GM06990 (cell line): ENCODE data around the gene IL10.
A peak's percentile ranks its signal among the peaks of the same experiment; 100 is the strongest.

Source experiments
- DNase-seq: peaks from one replicate; pipeline ENCODE4 v3.0.0-alpha.2; 2011; ENCODE audit not compliant: insufficient read length; ENCODE audit errors: extremely low read depth
- H3K27me3 ChIP-seq: replicated peaks from 2 replicates; pipeline ENCODE4 v1.6.0; 2011; ENCODE audit warnings: low read length; ENCODE audit not compliant: control insufficient read depth, insufficient read depth
- H3K36me3 ChIP-seq: 2 replicates; pipeline ENCODE4 v1.5.1; 2011; ENCODE audit warnings: low read length; ENCODE audit not compliant: control insufficient read depth, insufficient read depth
- H3K4me3 ChIP-seq: replicated peaks from 2 replicates; pipeline ENCODE4 v1.5.1; 2011; ENCODE audit warnings: low read depth, mild to moderate bottlenecking, control low read depth, low read length
- TF ChIP-seq, protein P1 (sequence below): IDR thresholded peaks from 2 replicates; pipeline ENCODE4 v1.5.1; 2011; ENCODE audit warnings: low read length, control low read depth, mild to moderate bottlenecking, inconsistent platforms; ENCODE audit not compliant: insufficient read depth, poor library complexity, severe bottlenecking

The IL10 gene

DNA sequence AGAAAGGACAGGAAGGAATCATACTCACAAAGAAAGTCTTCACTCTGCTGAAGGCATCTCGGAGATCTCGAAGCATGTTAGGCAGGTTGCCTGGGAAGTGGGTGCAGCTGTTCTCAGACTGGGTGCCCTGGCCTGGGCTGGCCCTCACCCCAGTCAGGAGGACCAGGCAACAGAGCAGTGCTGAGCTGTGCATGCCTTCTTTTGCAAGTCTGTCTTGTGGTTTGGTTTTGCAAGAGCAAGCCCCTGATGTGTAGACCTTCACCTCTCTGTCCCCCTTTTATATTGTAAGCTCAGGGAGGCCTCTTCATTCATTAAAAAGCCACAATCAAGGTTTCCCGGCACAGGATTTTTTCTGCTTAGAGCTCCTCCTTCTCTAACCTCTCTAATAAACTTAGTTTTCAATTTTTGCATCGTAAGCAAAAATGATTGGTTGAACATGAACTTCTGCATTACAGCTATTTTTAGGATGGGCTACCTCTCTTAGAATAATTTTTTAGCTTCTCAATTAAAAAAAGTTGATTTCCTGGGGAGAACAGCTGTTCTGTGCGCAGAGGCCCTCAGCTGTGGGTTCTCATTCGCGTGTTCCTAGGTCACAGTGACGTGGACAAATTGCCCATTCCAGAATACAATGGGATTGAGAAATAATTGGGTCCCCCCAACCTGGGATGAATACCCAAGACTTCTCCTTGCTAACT is at the start of gene IL10:
TSS of gene IL10 (minus strand) at position 252 of the 695 bp plus-strand sequence. CDS start at position 193, 59 bp downstream.
- no peaks in the 10 kb centered on the region for H3K36me3 ChIP-seq
- peak within 1 kb of the TSS; percentile 62 for H3K4me3 ChIP-seq
- TF ChIP-seq, protein P1, sequence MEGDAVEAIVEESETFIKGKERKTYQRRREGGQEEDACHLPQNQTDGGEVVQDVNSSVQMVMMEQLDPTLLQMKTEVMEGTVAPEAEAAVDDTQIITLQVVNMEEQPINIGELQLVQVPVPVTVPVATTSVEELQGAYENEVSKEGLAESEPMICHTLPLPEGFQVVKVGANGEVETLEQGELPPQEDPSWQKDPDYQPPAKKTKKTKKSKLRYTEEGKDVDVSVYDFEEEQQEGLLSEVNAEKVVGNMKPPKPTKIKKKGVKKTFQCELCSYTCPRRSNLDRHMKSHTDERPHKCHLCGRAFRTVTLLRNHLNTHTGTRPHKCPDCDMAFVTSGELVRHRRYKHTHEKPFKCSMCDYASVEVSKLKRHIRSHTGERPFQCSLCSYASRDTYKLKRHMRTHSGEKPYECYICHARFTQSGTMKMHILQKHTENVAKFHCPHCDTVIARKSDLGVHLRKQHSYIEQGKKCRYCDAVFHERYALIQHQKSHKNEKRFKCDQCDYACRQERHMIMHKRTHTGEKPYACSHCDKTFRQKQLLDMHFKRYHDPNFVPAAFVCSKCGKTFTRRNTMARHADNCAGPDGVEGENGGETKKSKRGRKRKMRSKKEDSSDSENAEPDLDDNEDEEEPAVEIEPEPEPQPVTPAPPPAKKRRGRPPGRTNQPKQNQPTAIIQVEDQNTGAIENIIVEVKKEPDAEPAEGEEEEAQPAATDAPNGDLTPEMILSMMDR: no peak
- no peaks in the 10 kb centered on the region for H3K27me3 ChIP-seq
- DNase-seq: no peak

DNA sequence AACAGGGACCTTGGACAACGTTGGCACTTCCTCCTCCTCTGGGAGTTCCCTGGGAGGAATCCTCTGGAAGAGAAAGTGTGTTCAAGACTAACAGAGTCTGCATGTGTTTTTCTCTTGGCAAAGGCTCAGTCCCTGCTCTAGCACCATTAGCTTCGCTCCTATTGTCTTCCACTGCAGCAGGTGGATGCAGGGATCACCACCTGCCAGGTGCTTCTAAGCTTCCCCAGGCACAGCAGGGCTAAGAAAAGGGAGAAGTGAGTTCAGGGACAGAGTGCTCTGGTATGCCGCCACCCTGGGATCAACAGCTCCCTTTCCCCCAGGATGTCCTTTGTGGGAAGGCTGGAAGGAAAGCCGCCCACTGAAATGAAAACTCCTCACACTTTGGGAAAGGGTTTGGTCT is 49.2 kb upstream of the IL10 start:
- H3K36me3 ChIP-seq: no peaks in the 10 kb centered on the region
- DNase-seq: no peak
- H3K4me3 ChIP-seq: no peak overlapping the region
- TF ChIP-seq, protein P1: no peak
- no peaks in the 10 kb centered on the region for H3K27me3 ChIP-seq

DNA sequence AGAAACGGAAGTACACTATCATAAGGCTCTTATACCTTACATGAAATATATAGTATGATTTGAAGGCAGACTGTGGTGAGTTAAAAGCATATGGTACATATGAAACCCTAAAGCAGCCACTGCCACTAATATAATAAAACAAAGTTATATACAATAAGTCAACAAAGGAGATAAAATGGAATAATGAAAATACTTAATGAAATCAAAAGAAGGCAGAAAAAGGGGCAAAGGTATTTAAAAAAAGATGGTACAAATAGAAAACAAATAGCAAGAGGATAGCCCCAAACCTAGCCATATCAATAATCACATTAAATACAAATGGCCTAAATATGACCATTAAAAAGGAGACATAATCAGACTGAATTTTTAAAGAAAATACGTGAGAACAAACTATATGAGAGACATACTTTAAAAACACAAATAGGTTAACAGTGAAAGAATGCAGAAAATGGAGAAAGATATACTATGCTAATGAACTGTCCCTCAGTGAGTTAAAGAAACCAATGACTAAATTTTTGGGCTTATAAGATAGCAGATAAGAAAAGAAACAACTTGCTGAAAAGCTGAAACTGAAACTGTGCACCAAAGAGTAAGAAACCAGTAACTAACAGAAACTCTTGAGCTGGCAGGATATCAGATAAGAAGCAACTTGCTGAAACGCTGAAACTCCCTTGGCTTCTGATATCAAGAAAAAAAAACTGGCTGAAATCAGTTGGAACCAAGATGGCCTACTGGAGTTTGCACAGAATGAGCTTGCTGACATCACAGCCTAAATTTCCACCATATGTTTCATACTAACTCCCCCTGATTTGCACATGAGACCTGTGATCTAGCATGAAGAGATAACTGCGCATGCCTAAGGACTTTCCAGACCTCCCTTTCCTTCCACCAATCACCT is 44.3 kb upstream of the IL10 start:
- Histone ChIP-seq H3K36me3 (no peaks in the 10 kb centered on the region; the same call in 1 of the 2 replicates), H3K27me3 (no peaks in the 10 kb centered on the region), H3K4me3 (no peak overlapping the region)
- DNase-seq: peak; percentile 42
- TF ChIP-seq, protein P1: no peak

DNA sequence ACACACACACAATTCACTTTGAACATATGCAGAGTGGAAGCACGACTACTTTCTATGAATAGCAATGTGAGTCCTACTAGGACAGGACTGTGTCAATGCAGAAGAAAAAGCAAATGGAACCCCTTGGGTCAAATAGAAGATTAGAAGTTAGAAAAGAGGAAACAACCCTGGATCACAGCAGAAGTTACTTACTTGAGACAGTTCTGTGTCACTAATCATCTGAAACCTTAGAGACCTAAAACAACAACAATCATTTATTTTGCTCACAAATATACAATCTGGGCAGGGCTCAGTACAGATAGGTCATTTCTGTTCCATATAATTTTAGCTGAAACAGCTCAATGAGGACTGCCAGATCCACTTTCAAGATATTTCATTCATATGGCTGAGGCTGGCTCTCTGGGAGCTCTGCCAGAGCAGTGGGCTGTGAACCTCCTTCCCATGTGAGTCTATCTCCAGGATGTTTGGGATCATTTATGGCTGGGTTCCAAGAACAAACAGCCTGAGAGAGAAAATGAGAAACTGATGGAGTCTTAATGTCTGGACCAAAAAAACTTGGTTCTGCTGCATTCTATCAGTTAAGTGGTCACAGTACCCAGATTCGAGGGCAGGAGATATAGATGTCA is 42.5 kb upstream of the IL10 start:
- Histone ChIP-seq H3K27me3 (no peaks in the 10 kb centered on the region), H3K36me3 (no peaks in the 10 kb centered on the region; the same call in 1 of the 2 replicates), H3K4me3 (no peak overlapping the region)
- TF ChIP-seq, protein P1: no peak
- no peak for DNase-seq

DNA sequence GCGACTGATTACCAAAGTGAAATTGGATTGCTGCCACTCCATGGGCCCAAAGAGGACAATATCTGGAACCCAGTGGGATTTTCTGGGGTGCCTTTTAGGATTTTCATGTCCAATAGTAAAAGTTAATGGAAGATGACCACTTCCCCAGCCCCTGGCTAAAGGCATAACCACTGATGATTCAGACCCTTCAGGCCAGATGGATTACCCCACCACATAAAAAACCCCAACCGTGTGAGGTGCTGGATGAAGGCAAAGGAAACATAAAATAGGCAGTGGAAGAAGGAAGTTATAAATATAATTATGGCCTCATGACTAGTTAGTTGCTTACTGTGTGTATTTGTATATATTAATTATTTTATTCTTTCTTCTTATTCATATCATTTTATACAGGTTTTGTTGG is 40.2 kb upstream of the IL10 start:
- DNase-seq: no peak
- Histone ChIP-seq H3K27me3 (no peaks in the 10 kb centered on the region), H3K4me3 (no peak overlapping the region), H3K36me3 (no peaks in the 10 kb centered on the region; the same call in 1 of the 2 replicates)
- TF ChIP-seq, protein P1: no peak
